HG03354 (cell line): ENCODE data around the gene ADGRB3.
A peak's percentile ranks its signal among the peaks of the same experiment; 100 is the strongest.

ENCODE experiments used
- ATAC-seq: cut with Tn5 transposase; IDR thresholded peaks from one replicate; pipeline ENCODE4 v1.9.1; 2021; ENCODE audit warnings: mild to moderate bottlenecking; ENCODE audit not compliant: unreplicated experiment, poor library complexity, severe bottlenecking

ADGRB3 gene

DNA sequence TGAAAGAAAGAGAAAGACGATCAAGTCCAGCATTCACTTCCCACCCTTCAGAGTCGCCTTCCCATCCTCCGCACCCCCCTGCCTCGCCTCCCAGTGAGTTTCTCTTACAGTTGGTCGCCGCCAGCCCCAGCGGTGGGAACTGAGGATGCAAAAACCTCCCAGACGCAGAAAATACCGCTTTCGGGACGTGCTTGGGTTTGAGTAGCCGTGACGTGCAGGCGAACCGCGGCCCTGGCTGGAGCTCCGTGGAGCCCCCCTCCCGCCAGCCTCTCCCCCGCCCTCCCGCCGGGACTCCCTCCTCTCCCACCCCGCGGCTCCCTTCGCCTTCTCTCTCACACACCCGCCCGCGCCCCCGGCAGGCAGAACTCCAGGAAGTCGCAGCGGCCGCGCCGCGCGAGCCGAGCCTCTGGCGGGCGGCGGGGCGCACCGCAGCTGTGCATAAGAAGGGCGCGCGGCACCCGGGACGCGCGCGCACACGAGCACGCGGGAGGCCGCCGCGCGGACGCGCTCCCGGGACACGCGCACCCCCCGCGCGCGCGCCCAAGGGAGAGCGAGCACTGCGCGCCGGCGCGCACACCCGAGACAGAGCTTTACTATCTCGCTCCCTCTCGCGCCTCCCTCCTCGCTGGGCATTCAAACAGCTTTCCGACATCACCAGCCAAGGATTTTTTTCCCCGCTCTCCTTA lies at the start of gene ADGRB3:
Gene ADGRB3, plus strand, starts transcription at position 557 of the 686 bp plus-strand sequence. CDS start 3,394 bp downstream, outside the sequence.
- peak; percentile 86 for ATAC-seq

DNA sequence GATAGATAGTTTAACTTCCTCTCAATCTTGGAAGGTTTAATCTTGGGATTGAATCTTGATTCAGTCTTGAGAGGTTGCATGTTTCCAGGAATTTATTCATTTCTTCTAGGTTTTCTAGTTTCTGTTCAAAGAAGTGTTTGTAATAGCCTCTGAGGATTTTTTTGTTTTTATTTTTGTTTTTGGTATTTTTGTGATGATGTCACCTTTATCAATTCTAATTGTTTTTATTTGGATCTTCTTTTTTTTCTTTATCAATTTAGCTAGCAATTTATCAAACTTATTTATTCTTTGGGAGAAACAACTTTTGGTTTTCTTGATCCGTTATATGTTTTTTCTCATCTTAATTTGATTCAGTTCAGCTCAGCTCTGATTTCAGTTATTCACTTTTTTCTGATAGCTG lies 41.5 kb upstream of the ADGRB3 start:
- ATAC-seq = no peak

GRCh38 chr6:68597642-68598041 lies 37.4 kb upstream of the ADGRB3 start:
- no peak for ATAC-seq

- no peak for ATAC-seq
Measured at GRCh38 chr6:68615938-68616337, 19.1 kb upstream of the ADGRB3 start.

- no peak for ATAC-seq
Measured at GRCh38 chr6:68625998-68626397, 9.1 kb upstream of the ADGRB3 start.

GRCh38 chr6:68628161-68628560 lies 6.9 kb upstream of the ADGRB3 start:
- no peak for ATAC-seq

GRCh38 chr6:68632734-68633133 lies 2.3 kb upstream of the ADGRB3 start:
- ATAC-seq = no peak

DNA sequence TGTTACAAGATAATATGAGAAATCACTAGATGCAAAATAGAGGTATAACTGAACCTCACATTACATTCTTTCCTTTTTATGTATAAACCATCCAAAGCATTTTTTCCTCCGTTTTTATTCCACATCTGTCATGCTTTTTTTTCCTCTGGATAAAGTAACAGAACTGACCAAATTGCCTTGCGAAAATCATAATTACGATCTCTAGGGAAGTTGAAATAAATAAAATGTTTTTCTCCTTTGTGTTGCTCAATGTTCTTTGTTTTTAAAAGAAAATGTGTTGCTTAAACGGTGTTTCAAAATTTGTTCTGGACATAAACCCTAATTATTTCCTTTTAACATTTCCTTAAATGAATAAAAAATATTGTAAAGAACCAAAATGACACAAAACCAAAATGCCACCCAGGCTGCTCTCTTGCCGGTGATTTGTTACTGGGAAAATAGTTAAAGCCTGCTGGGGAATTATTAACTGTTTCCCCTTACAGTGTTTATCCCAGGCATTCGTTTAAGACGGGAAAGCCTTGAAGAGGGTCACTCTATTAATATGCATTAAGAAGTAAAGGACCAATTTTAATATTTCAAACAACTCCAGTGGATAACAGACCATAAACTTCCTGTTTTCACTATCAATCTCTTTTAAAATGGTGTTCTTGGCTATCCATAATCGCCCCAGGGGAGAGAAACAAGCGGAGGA lies 1.7 kb upstream of the ADGRB3 start:
- ATAC-seq = no peak

- ATAC-seq = peak; percentile 1
Measured at GRCh38 chr6:68633972-68634725, 933 bp upstream of the ADGRB3 start.

DNA sequence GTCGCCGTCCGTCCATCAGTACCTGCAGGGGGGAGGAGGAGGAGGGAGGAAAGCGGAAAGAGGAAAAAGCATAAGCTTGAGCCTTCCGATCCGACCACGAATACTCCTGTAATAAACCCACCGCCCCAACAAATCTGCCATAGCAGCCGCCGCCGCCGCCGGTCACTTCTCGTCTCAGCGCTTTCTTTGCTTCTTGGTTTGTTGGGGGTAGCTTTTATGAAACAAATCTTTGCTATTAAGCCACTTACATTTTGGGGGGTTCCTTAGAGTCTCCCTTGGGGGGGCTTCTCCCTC lies 277 bp downstream of the ADGRB3 start:
- ATAC-seq = peak; percentile 21

DNA sequence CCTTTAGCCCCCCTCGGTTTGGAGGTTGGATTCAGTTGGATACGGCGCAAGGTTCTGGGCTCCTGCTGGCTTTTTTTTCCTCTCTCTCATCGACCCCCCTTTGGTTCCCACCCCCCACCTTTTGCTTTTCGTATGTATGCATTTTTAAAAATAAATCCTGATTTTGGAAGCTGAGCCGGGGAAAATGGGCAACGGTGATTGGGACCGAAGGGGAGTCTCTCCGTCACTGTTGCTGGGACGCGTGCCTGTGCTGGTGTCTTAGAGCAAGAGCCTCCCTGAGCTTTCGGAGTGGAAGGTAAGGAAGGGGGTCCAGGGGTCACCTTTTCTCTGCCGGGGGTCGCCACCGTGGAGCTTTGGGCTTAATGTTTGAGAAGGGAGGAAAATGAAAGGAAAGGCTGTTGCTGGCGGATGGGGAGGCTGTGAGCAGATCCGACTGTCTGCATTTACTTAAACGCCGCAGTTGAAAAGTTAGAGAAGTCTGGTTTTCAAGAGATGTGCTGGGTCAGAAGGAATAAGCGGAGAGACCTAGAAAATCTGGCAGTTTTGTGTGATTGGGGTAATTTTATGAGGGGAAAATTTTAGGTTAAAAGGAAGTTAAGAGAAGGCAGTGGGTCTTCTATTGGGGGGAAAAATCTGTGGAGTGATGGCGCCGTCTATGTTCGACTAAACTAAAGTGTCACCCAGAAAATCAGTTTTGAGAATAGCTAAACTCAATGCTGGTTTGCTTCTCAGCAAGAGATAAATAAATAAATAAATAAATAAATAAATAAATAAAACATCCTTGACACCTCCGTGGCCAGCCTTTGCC lies 828 bp downstream of the ADGRB3 start:
- no peak for ATAC-seq

- ATAC-seq = no peak
Measured at GRCh38 chr6:68636666-68637065, 1.6 kb downstream of the ADGRB3 start.

- ATAC-seq = no peak
Measured at GRCh38 chr6:68637071-68637470, 2.0 kb downstream of the ADGRB3 start.

DNA sequence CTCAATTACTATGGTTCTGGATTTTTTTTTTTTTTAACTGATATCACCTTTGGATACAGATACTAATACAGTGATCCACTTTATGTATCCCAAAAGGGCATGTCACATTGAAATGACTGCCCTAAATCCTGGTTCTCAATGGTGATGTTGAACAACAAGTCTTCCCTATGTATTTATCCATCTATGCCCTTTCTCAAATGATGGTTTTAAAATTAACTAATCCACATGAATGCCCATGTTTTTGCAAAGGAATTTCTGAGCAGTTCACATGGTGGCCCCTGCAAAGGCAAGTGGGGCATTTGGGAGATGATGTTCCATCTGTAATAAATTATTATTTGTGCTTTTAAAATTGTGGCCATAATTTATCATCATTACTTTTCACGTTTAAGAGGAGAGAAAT lies 2.7 kb downstream of the ADGRB3 start:
- no peak for ATAC-seq

- no peak for ATAC-seq
Measured at GRCh38 chr6:68638230-68638900, 3.3 kb downstream of the ADGRB3 start.

GRCh38 chr6:68639211-68639610 lies 4.1 kb downstream of the ADGRB3 start:
- no peak for ATAC-seq

GRCh38 chr6:68639826-68640490 lies 4.9 kb downstream of the ADGRB3 start:
- ATAC-seq = no peak

GRCh38 chr6:68640491-68640835 lies 5.4 kb downstream of the ADGRB3 start:
- ATAC-seq = no peak

DNA sequence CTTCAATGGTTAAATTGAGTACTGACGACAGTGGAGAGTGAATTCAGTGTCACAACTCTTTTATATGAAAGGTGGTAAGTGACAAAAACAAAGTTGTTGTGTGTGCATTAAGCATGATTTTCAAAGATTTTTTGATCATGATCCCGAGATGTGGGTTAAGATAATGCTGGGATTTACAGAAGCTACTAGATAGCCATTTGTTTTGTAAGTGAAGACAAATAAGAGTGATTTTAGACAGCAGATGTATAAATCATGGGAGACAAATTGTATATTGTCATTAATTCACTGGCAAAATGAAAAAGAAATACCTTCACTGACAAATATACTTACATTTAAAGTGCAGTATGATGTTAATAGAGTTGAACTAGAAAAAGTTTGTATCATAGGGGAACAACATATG lies 6.1 kb downstream of the ADGRB3 start:
- ATAC-seq = no peak
